Stimulated activated CD4-positive, alpha-beta T cell treated with anti-CD3 and anti-CD28 coated beads, Interleukin-15, amount 100 ng/mL, for 24 hours (primary cell): Measurements from ENCODE around the gene APOB.

Experiments used
- DNase-seq: peaks from one replicate; pipeline ENCODE4 v3.0.0-alpha.2; 2020

Gene APOB

GRCh38 chr2:21043744-21044532 lies at the start of gene APOB:
TSS of gene APOB (minus strand) at chr2:21044073. CDS start at chr2:21043945, 128 bp downstream.
- peak; percentile 3 for DNase-seq

- no peak for DNase-seq
Measured at GRCh38 chr2:21092308-21092869, 48.5 kb upstream of the APOB start.

- DNase-seq = no peak
Measured at GRCh38 chr2:21084401-21084800, 40.5 kb upstream of the APOB start.

- DNase-seq = no peak
Measured at GRCh38 chr2:21083482-21083881, 39.6 kb upstream of the APOB start.

GRCh38 chr2:21078296-21078695 lies 34.4 kb upstream of the APOB start:
- no peak for DNase-seq

- no peak for DNase-seq
Measured at GRCh38 chr2:21072477-21073242, 28.8 kb upstream of the APOB start.

GRCh38 chr2:21070341-21071257 lies 26.7 kb upstream of the APOB start:
- DNase-seq = no peak

- DNase-seq = no peak
Measured at GRCh38 chr2:21069746-21070340, 26.0 kb upstream of the APOB start.

- DNase-seq = no peak
Measured at GRCh38 chr2:21067859-21068537, 24.1 kb upstream of the APOB start.

GRCh38 chr2:21067125-21067524 lies 23.3 kb upstream of the APOB start:
- DNase-seq = no peak

GRCh38 chr2:21059885-21060610 lies 16.2 kb upstream of the APOB start:
- DNase-seq = no peak

- DNase-seq = no peak
Measured at GRCh38 chr2:21057097-21057496, 13.2 kb upstream of the APOB start.

- no peak for DNase-seq
Measured at GRCh38 chr2:21055879-21056790, 12.3 kb upstream of the APOB start.

GRCh38 chr2:21055451-21055850 lies 11.6 kb upstream of the APOB start:
- no peak for DNase-seq

GRCh38 chr2:21054011-21054410 lies 10.1 kb upstream of the APOB start:
- no peak for DNase-seq

- DNase-seq = no peak
Measured at GRCh38 chr2:21052044-21052443, 8.2 kb upstream of the APOB start.

- no peak for DNase-seq
Measured at GRCh38 chr2:21050164-21050563, 6.3 kb upstream of the APOB start.

GRCh38 chr2:21047141-21048009 lies 3.5 kb upstream of the APOB start:
- no peak for DNase-seq

- no peak for DNase-seq
Measured at GRCh38 chr2:21046506-21046905, 2.6 kb upstream of the APOB start.
